PC-3 (cell line): ENCODE data around the gene SPRN.

Source experiments
- CTCF ChIP-seq: fragments of 300-600 bp; sonication (generic); conservative IDR thresholded peaks from 2 replicates; pipeline ENCODE4 v1.5.1; 2017; ENCODE audit warnings: antibody characterized with exemption, low read depth, mild to moderate bottlenecking, low read length
- EZH2 ChIP-seq: fragments of 300-600 bp; sonication (generic); IDR thresholded peaks from one replicate; pipeline ENCODE4 v1.6.1; 2017; ENCODE audit warnings: antibody characterized with exemption, mild to moderate bottlenecking, low read length; ENCODE audit not compliant: unreplicated experiment
- EZH2phosphoT487 ChIP-seq: fragments of 300-600 bp; sonication (generic); IDR thresholded peaks from 2 replicates; pipeline ENCODE4 v1.6.1; 2018; ENCODE audit warnings: mild to moderate bottlenecking, antibody characterized with exemption, low read length, borderline replicate concordance

GRCh38 chr10:133411523-133412380, 12.7 kb downstream of the SPRN start:
- TF ChIP-seq CTCF (no peak), EZH2phosphoT487 (no peak), EZH2 (no peak)
